A673 (cell line): Measurements from ENCODE around the gene ATXN2.

ENCODE experiments used
- CTCF ChIP-seq: fragments of 300-800, 200-600 bp; sonication (generic); conservative IDR thresholded peaks from 2 replicates; pipeline ENCODE4 v1.5.1; 2017; ENCODE audit warnings: low read depth, mild to moderate bottlenecking, antibody characterized with exemption, low read length, moderate library complexity, mixed read lengths
- EZH2 ChIP-seq: fragments of 200-600 bp; sonication (generic); IDR thresholded peaks from 2 replicates; pipeline ENCODE4 v1.6.1; 2017; ENCODE audit warnings: borderline replicate concordance, low read depth, mild to moderate bottlenecking, mixed read lengths, antibody characterized with exemption, low read length; ENCODE audit not compliant: poor library complexity, severe bottlenecking

GRCh38 chr12:111418594-111418880 lies 180.6 kb downstream of the ATXN2 start:
- no peak for TF ChIP-seq CTCF
- no peak for TF ChIP-seq EZH2
